Measurements from ENCODE around the gene ARFGEF3. TPM values are rescaled to one million over a fixed set of nuclear protein-coding genes. Genes with fewer than 3 reads are reported as not detected.
A peak's percentile ranks its signal among the peaks of the same experiment; 100 is the strongest.
"Not testable (repeated sequence)": the region's sequence is repeated elsewhere in the genome, so short reads cannot be mapped to it uniquely, and the experiment has no call there.

Gene ARFGEF3
- total RNA-seq, 1 donor from 2014 or later, result 5.1 TPM

DNA sequence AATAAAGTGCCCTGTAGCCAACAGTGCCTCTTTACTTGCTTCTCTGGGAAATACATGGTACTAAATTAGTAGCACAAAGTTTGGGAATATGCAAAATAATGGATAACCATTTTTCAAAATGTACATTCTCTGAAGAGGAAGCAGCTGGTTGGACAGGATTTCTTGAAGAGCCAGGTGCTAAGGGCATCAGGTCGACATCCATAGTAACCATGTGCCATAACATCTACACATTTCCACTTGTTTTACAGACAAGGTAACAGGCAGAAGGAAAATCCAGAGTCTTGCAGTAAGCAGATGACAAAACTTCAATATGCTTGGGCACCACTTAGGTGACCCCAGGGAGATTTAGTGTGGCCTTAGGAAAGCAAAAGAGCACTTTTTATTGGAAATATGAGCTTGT, 179.4 kb downstream of the ARFGEF3 start:
- DNase-seq (ENCODE audit: extremely low read depth, low read depth, low spot score), result no peak

GRCh38 chr6:138343112-138343511, 181.4 kb downstream of the ARFGEF3 start:
- DNase-seq (ENCODE audit: extremely low read depth, low read depth, low spot score), result no peak

DNA sequence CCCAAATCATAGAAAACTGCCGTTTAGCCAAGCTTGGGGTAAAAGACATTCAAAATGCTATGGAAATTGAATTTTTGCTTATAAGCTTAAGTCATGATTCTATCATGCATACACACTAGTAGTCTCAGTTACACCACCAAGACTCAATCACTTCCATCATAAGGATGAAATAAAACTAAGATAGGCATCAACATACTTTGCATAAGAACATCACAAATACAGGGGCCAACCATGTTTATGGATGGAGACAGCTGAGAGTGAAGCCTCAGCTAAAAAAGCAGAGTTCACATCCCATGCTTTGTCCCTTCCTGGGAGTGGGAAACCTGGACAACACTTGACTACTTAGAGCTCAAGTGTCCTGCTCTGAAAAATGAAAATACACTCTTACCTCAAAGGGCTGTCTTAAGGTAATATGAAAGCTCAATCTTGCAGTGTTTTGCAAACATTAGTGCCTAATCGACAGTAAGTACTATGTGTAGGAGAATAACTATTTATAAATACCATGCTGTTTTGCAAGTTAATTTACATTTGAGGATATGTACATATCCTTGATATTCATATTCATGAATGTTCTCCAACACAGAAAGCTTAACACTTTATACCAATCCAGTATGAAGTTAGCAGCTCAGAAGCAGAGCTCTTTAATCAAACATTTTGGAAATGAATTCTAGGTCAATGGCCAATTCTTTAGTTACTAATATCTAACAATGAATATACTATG, 184.0 kb downstream of the ARFGEF3 start:
- DNase-seq (ENCODE audit: extremely low read depth, low read depth, low spot score), result no peak

GRCh38 chr6:138346302-138347195, 184.8 kb downstream of the ARFGEF3 start:
- no peak for DNase-seq (ENCODE audit: extremely low read depth, low read depth, low spot score)

DNA sequence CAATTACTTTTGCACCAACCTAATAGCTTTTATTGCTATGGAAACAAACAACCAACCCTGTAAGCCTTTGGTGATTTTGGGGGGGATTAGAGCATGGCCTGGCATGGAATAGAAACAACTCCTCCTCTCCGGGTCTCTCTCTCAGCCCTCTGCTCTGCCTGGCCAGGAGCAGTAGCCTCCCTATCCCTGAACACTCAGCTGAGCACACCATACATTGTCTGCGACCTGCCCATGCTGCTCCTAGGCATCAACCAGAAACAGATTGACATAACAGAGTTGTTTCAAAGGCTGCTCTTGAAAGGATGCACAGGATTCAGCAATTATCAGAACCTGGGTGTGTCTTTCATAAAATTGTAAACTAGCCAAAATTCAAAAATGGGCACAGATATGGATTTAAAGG, 186.1 kb downstream of the ARFGEF3 start:
- no peak for DNase-seq (ENCODE audit: extremely low read depth, low read depth, low spot score)

GRCh38 chr6:138349891-138350290, 188.2 kb downstream of the ARFGEF3 start:
- DNase-seq (ENCODE audit: extremely low read depth, low read depth, low spot score), result no peak

- no peak for DNase-seq (ENCODE audit: extremely low read depth, low read depth, low spot score)
Measured at GRCh38 chr6:138357928-138358327, 196.2 kb downstream of the ARFGEF3 start.

- not testable (repeated sequence) for DNase-seq (ENCODE audit: extremely low read depth, low read depth, low spot score)
Measured at GRCh38 chr6:138368684-138369083, 206.9 kb downstream of the ARFGEF3 start.

- DNase-seq (ENCODE audit: extremely low read depth, low read depth, low spot score), result no peak
Measured at GRCh38 chr6:138370631-138371451, 209.1 kb downstream of the ARFGEF3 start.

- DNase-seq (ENCODE audit: extremely low read depth, low read depth, low spot score), result no peak
Measured at GRCh38 chr6:138371452-138371711, 209.6 kb downstream of the ARFGEF3 start.

- peak; percentile 42 for DNase-seq (ENCODE audit: extremely low read depth, low read depth, low spot score)
Measured at GRCh38 chr6:138371720-138372119, 210.0 kb downstream of the ARFGEF3 start.

- DNase-seq (ENCODE audit: extremely low read depth, low read depth, low spot score), result peak; percentile 47
Measured at GRCh38 chr6:138372711-138373463, 211.1 kb downstream of the ARFGEF3 start.

DNA sequence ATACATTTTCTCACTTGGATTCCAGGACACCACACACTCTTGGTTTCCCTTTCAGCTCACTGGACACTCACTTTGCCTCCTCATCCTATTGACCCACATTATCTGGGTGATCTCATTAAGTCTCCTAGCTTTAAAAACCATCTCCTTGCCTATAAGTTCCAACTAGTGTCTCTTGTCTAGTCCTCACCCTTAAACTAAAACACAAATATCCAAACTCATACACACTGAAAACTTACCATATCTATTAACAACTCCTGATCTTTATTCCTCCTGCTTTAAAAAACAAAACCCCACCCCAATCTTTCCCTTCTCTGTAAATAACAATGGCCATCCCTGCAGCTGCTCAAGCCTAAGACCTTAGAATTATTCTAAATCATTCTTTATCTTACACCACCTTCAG, 212.5 kb downstream of the ARFGEF3 start:
- no peak for DNase-seq (ENCODE audit: extremely low read depth, low read depth, low spot score)

DNA sequence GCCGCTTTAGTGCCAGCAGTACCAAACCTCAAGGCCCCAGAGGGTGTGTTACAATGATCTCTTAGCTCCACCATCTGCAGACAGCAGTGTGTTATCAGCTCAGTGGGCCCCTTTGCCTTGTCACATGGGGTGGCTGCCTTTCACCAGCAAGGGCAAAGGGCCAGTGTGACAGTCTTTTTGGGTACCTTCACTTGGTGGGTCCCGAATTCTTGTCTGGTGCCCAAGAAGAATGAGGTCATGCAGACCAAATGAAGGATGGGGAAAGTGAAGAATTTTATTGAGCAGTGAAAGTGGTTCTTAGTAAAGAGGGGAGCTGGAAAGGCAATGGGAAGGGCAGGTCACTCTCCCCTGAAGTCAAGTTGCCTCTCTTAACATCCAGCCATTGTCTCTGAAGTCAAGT, 213.1 kb downstream of the ARFGEF3 start:
- DNase-seq (ENCODE audit: extremely low read depth, low read depth, low spot score), result no peak

GRCh38 chr6:138377042-138377441, 215.3 kb downstream of the ARFGEF3 start:
- no peak for DNase-seq (ENCODE audit: extremely low read depth, low read depth, low spot score)

DNA sequence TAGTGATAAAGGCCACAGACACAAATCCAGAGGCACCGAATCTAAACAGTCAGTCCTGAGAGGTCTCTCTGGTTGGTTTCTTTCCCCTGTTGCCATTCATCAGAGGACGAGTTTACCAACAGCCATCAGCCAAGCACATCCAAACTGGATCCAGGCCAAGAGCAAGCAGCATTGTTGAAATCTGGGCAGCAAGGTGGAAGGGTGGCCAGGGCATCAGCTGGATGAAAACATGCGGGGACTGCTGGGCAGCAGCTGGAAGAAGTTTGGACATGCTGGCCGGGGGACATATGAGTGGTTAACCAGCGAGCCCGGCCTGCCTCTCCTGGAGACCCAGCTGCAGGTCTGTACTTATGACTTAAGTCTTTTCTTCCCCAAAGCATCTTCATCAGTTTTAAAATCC, 216.1 kb downstream of the ARFGEF3 start, which contains the start of gene SMIM28:
Gene SMIM28, plus strand, starts transcription at position 62 of the 400 bp plus-strand sequence. Its CDS starts 168 bp downstream, at position 230.
- no peak for DNase-seq (ENCODE audit: extremely low read depth, low read depth, low spot score)

- DNase-seq (ENCODE audit: extremely low read depth, low read depth, low spot score), result no peak
Measured at GRCh38 chr6:138378463-138378862, 216.7 kb downstream of the ARFGEF3 start.

DNA sequence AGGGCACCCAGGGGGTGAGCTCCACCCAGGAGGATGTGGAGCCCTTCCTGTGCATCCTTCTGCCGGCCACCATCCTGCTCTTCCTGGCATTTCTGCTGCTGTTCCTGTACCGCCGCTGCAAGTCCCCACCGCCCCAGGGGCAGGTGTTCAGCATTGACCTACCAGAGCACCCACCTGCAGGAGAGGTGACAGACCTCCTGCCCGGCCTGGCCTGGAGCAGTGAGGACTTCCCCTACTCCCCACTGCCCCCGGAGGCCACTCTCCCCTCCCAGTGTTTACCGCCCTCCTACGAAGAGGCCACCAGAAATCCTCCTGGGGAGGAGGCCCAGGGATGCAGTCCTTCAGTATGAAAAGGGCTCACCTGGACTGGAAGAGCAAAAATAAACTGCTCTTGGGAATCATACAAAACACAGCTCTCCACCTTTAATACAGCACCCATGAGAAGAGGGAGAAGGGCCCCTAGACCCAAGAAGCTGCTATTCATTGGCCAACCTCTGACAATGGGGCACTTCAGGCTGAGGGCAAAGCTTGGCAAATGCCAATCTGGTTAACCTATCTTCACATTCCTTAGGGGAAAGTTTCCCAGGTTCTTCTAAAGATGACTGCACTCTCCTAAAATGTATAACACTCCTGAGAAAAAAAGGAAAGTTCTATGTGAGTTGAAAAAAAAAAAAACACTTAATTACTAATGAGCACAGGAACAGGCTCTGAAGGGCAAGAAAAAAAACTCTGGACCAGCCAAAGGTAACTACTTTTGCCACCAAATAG, 220.9 kb downstream of the ARFGEF3 start:
- no peak for DNase-seq (ENCODE audit: extremely low read depth, low read depth, low spot score)

GRCh38 chr6:138383776-138384175, 222.0 kb downstream of the ARFGEF3 start:
- no peak for DNase-seq (ENCODE audit: extremely low read depth, low read depth, low spot score)

GRCh38 chr6:138386897-138387296, 225.2 kb downstream of the ARFGEF3 start:
- no peak for DNase-seq (ENCODE audit: extremely low read depth, low read depth, low spot score)
